GM12891 (cell line): ENCODE measurements around the gene PLOD1.

ENCODE experiments used
- DNase-seq: peaks from one replicate; pipeline ENCODE4 v3.0.0; 2011; ENCODE audit warnings: low spot score; ENCODE audit not compliant: insufficient read length
- FAIRE-seq: peaks from 2 replicates; lab custom pipeline; 2011; peaks lifted over from hg19 to GRCh38; lab: Jason Lieb, UNC
- PAX5 ChIP-seq: IDR thresholded peaks from 2 replicates; pipeline ENCODE4 v1.6.1; 2011; ENCODE audit warnings: low read length, moderate library complexity, mild to moderate bottlenecking; ENCODE audit not compliant: insufficient read depth, severe bottlenecking
- POLR2A ChIP-seq: IDR thresholded peaks from 2 replicates; pipeline ENCODE4 v1.6.1; 2011; ENCODE audit warnings: low read depth, low read length, control low read depth
- POLR2AphosphoS5 ChIP-seq: IDR thresholded peaks from 2 replicates; pipeline ENCODE4 v1.6.1; 2011; ENCODE audit warnings: low read depth, low read length, control low read depth
- POU2F2 ChIP-seq: IDR thresholded peaks from 2 replicates; pipeline ENCODE4 v1.6.1; 2011; ENCODE audit warnings: low read depth, mild to moderate bottlenecking, control low read depth, low read length, moderate library complexity
- SPI1 ChIP-seq: IDR thresholded peaks from 2 replicates; pipeline ENCODE4 v1.6.1; 2011; ENCODE audit warnings: low read depth, low read length, control low read depth
- TAF1 ChIP-seq: IDR thresholded peaks from 2 replicates; pipeline ENCODE4 v1.6.1; 2011; ENCODE audit warnings: low read depth, low read length, control low read depth

Gene PLOD1

GRCh38 chr1:12014141-12014991 lies 79.8 kb downstream of the PLOD1 start:
- DNase-seq = no peak
- TF ChIP-seq SPI1 (no peak), TAF1 (no peak), POLR2A (no peak), POLR2AphosphoS5 (no peak), PAX5 (no peak), POU2F2 (no peak)
- no peak for FAIRE-seq

- TF ChIP-seq SPI1 = no peak
- TF ChIP-seq TAF1 = no peak
- TF ChIP-seq POU2F2 = no peak
- TF ChIP-seq PAX5 = no peak
- TF ChIP-seq POLR2A = no peak
- TF ChIP-seq POLR2AphosphoS5 = no peak
- no peak for FAIRE-seq
- no peak for DNase-seq
These were observed 80.5 kb downstream of the PLOD1 start for GRCh38 chr1:12015001-12015491.

- no peak for FAIRE-seq
- TF ChIP-seq TAF1 = no peak
- TF ChIP-seq POLR2AphosphoS5 = no peak
- no peak for TF ChIP-seq PAX5
- DNase-seq = no peak
These were observed 81.0 kb downstream of the PLOD1 start for GRCh38 chr1:12015499-12015898.

- FAIRE-seq = no peak
- DNase-seq = no peak
- TF ChIP-seq PAX5 = no peak
- TF ChIP-seq POU2F2 = no peak
- no peak for TF ChIP-seq TAF1
- no peak for TF ChIP-seq POLR2A
- TF ChIP-seq POLR2AphosphoS5 = no peak
- TF ChIP-seq SPI1 = no peak
These were observed 81.7 kb downstream of the PLOD1 start for GRCh38 chr1:12016182-12016581.

- peak; percentile 65 for FAIRE-seq
- DNase-seq = no peak
- no peak for TF ChIP-seq PAX5
- TF ChIP-seq POLR2A = no peak
- no peak for TF ChIP-seq POLR2AphosphoS5
- TF ChIP-seq POU2F2 = no peak
- no peak for TF ChIP-seq TAF1
- no peak for TF ChIP-seq SPI1
These were observed 85.5 kb downstream of the PLOD1 start for GRCh38 chr1:12019858-12020509.

- FAIRE-seq (no peak), DNase-seq (no peak)
- TF ChIP-seq POLR2A (no peak), SPI1 (no peak), POU2F2 (no peak), TAF1 (no peak), PAX5 (no peak), POLR2AphosphoS5 (no peak)
These were observed 87.1 kb downstream of the PLOD1 start for GRCh38 chr1:12021616-12022015.

- FAIRE-seq (no peak), DNase-seq (no peak)
- TF ChIP-seq SPI1 (no peak), POU2F2 (no peak), POLR2A (no peak), TAF1 (no peak), PAX5 (no peak), POLR2AphosphoS5 (no peak)
These were observed 87.5 kb downstream of the PLOD1 start for GRCh38 chr1:12022036-12022435.
